Measurements from ENCODE around the gene CDH19.

- TF ChIP-seq CTCF (optimal IDR thresholded peaks at IDR 0.05 in 1 of 3, IDR thresholded peaks at IDR 0.05 in 1 of 3, conservative IDR thresholded peaks at IDR 0.05 in 1 of 3; ENCODE audit: extremely low read depth in 1 of 3, insufficient read depth in 2 of 3, low read length in 3 of 3), result no peak
- no peak for TF ChIP-seq EZH2 (IDR thresholded peaks at IDR 0.05; ENCODE audit: low read length)
Measured at GRCh38 chr18:66601649-66602048, 2.2 kb downstream of the CDH19 start.

Data from keratinocyte (primary cell).